HL-60 (cell line): ENCODE results near the gene CD81.
"Not testable (repeated sequence)": the region's sequence is repeated elsewhere in the genome, so short reads cannot be mapped to it uniquely, and the experiment has no call there.

Source experiments
- DNase-seq, 2 experiments: peaks; one replicate each; pipeline ENCODE4 v3.0.0-alpha.2; 2010 to 2020; ENCODE audit warnings: low read depth in 1 of 2, low spot score in 1 of 2
- H3K27ac ChIP-seq: fragments of 250-450 bp; sonication (Bioruptor Pico); replicated peaks from 2 replicates; pipeline ENCODE4 v1.5.1; 2020; ENCODE audit warnings: mild to moderate bottlenecking, moderate library complexity
- H3K27me3 ChIP-seq: fragments of 250-450 bp; sonication (Bioruptor Pico); 2 replicates; pipeline ENCODE4 v1.5.1; 2021; ENCODE audit warnings: mild to moderate bottlenecking, moderate library complexity; ENCODE audit not compliant: insufficient read depth, poor library complexity, severe bottlenecking
- H3K4me3 ChIP-seq: replicated peaks from 2 replicates; pipeline ENCODE4 v1.5.1; 2011; ENCODE audit warnings: mild to moderate bottlenecking, control low read depth, low read length; ENCODE audit not compliant: insufficient read depth
- GABPA ChIP-seq: IDR thresholded peaks from 2 replicates; pipeline ENCODE4 v1.6.1; 2012; ENCODE audit warnings: low read depth
- POLR2AphosphoS5 ChIP-seq: IDR thresholded peaks from 2 replicates; pipeline ENCODE4 v1.6.1; 2012; ENCODE audit warnings: low read depth
- SPI1 ChIP-seq: IDR thresholded peaks from 2 replicates; pipeline ENCODE4 v1.6.1; 2012; ENCODE audit warnings: low read depth, mild to moderate bottlenecking, borderline replicate concordance
- TF ChIP-seq, protein P1 (sequence below): IDR thresholded peaks from one replicate; pipeline ENCODE4 v1.5.1; 2011; ENCODE audit warnings: low read length, control low read depth, inconsistent platforms; ENCODE audit not compliant: insufficient read depth
- TF ChIP-seq, protein P2 (sequence below): IDR thresholded peaks from 2 replicates; pipeline ENCODE4 v1.6.1; 2012; ENCODE audit warnings: low read depth; ENCODE audit not compliant: insufficient replicate concordance

CD81 gene

DNA sequence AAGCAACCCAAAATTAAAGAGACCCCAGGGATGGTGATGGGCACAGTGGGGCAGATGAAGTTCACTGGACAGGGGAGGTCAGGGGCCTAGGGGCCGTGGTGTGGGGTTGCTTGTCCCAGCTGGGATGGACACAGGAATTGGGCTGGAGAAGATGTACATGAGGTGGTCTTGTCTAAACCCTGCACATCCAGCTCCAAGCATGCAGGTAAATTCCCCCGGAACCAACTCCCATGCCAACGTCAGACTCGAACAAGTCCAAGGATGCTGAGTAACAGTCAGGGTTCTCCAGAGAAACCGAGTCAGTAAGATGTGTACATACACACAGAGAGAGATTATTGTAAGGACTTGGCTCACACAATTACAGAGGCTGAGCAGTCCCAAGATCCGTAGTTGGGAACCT lies 46.4 kb upstream of the CD81 start:
- no peak overlapping the region for H3K4me3 ChIP-seq
- DNase-seq: no peak
- H3K27me3 ChIP-seq: no peaks in the 10 kb centered on the region
- H3K27ac ChIP-seq: no peak overlapping the region
- TF ChIP-seq SPI1 (no peak), GABPA (no peak), POLR2AphosphoS5 (no peak)
- TF ChIP-seq, protein P1, sequence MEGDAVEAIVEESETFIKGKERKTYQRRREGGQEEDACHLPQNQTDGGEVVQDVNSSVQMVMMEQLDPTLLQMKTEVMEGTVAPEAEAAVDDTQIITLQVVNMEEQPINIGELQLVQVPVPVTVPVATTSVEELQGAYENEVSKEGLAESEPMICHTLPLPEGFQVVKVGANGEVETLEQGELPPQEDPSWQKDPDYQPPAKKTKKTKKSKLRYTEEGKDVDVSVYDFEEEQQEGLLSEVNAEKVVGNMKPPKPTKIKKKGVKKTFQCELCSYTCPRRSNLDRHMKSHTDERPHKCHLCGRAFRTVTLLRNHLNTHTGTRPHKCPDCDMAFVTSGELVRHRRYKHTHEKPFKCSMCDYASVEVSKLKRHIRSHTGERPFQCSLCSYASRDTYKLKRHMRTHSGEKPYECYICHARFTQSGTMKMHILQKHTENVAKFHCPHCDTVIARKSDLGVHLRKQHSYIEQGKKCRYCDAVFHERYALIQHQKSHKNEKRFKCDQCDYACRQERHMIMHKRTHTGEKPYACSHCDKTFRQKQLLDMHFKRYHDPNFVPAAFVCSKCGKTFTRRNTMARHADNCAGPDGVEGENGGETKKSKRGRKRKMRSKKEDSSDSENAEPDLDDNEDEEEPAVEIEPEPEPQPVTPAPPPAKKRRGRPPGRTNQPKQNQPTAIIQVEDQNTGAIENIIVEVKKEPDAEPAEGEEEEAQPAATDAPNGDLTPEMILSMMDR: no peak
- TF ChIP-seq, protein P2, sequence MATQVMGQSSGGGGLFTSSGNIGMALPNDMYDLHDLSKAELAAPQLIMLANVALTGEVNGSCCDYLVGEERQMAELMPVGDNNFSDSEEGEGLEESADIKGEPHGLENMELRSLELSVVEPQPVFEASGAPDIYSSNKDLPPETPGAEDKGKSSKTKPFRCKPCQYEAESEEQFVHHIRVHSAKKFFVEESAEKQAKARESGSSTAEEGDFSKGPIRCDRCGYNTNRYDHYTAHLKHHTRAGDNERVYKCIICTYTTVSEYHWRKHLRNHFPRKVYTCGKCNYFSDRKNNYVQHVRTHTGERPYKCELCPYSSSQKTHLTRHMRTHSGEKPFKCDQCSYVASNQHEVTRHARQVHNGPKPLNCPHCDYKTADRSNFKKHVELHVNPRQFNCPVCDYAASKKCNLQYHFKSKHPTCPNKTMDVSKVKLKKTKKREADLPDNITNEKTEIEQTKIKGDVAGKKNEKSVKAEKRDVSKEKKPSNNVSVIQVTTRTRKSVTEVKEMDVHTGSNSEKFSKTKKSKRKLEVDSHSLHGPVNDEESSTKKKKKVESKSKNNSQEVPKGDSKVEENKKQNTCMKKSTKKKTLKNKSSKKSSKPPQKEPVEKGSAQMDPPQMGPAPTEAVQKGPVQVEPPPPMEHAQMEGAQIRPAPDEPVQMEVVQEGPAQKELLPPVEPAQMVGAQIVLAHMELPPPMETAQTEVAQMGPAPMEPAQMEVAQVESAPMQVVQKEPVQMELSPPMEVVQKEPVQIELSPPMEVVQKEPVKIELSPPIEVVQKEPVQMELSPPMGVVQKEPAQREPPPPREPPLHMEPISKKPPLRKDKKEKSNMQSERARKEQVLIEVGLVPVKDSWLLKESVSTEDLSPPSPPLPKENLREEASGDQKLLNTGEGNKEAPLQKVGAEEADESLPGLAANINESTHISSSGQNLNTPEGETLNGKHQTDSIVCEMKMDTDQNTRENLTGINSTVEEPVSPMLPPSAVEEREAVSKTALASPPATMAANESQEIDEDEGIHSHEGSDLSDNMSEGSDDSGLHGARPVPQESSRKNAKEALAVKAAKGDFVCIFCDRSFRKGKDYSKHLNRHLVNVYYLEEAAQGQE: no peak

DNA sequence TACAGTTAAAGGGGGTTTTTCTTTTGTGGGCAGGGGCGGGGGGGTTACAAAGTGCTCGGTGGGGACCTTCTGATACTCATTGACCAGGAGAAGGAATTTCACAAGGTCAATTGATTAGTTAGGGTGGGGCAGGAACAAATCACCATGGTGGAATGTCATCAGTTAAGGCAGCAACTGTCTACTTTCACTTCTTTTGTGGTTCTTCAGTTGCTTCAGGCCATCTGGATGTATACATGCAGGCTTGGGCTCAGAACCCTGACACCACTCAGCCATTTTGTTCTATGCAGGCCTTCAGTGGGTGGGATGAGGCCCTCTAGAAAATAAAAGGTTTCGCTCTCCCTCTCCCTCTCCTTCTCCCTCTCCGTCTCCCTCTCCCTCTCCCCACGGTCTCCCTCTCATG lies 45.7 kb upstream of the CD81 start:
- no peak overlapping the region for H3K4me3 ChIP-seq
- TF ChIP-seq, protein P2: no peak
- TF ChIP-seq SPI1: no peak
- DNase-seq: no peak

DNA sequence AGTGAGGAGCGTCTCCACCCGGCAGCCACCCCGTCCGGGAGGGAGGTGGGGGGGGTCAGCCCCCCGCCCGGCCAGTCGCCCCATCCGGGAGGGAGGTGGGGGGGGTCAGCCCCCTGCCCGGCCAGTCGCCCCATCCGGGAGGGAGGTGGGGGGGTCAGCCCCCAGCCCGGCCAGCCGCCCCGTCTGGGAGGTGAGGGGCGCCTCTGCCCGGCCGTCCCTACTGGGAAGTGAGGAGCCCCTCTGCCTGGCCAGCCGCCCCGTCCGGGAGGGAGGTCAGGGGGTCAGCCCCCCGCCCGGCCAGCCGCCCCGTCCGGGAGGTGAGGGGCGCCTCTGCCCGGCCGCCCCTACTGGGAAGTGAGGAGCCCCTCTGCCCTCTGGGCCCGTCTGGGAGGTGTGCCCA lies 44.5 kb upstream of the CD81 start:
- DNase-seq, H3K4me3 ChIP-seq, H3K27me3 ChIP-seq, H3K27ac ChIP-seq: not testable (repeated sequence)

More for the DNA sequence above, 45.7 kb upstream of the CD81 start:
- no peak overlapping the region for H3K27ac ChIP-seq
- H3K27me3 ChIP-seq: no peaks in the 10 kb centered on the region

DNA sequence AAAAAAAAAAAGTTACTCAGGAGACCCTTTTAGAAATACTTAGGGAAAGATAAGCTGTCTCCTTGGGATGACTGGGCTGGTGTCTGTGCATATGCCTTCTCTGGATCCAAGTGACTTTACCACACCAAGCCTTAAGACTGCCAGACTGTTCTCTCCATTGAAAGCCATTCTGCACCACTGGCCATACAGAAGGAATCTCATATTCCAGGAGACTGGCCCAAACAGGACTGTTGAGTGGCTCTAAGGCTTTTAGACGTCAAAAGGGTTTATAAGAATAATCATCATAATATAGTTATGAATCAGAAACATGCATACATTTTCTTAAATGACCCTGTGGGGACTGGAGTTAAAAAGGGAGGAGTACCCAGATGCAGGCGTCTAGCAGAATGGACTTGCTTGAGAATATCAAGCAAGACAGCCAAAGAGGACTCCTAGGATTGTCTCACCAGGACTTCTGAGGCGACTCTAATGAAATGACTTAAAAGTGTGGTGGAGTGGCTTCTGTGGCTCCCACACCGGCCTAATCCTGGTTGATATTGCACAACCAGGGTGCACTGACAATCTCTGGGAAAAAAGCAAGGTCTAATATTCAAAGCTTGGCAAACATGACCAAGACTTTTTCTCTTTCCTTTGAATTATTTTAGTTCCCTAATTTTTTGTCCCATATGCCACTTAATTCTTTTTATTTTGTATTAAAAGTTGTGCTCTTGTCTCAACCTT lies 43.5 kb upstream of the CD81 start:
- not testable (repeated sequence) for H3K4me3 ChIP-seq, H3K27me3 ChIP-seq, DNase-seq, H3K27ac ChIP-seq

DNA sequence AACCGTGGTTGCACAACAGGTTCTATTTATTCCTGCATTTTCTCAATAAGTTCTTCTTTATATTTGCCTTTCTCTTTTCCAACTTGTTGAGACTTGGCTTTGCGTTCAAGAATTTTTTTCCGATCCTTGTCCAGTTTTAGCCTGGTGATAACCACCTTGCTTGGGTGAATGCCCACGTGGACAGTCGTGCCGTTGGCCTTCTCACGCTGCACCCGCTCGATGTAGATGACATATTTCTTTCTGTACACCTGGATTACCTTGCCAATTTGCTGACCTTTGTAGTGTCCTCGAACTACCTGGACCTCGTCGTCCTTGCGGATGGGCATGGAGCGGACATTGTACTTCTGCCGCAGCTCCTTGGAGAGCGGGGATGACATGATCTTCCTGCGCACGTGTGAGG lies 41.8 kb upstream of the CD81 start:
- H3K27me3 ChIP-seq, H3K4me3 ChIP-seq, DNase-seq, H3K27ac ChIP-seq: not testable (repeated sequence)

DNA sequence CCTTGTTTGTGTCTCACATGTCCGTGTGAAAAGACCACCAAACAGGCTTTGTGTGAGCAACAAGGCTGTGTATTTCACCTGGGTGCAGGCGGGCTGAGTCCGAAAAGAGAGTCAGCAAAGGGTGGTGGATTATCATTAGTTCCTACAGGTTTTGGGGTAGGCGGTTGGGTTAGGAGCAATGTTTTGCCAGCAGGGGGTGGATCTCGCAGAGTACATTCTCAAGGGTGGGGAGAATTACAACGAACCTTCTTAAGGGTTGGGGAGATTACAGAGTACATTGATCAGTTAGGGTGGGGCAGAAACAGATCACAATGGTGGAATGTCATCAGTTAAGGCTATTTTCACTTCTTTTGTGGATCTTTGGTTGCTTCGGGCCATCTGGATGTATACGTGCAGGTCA lies 38.4 kb upstream of the CD81 start:
- not testable (repeated sequence) for H3K27ac ChIP-seq, DNase-seq, H3K4me3 ChIP-seq, H3K27me3 ChIP-seq
